HG03354 (cell line): ENCODE results near the gene IFT81.
"Not testable (repeated sequence)": the region's sequence is repeated elsewhere in the genome, so short reads cannot be mapped to it uniquely, and the experiment has no call there.

Experiments
- ATAC-seq: cut with Tn5 transposase; IDR thresholded peaks from one replicate; pipeline ENCODE4 v1.9.1; 2021; ENCODE audit warnings: mild to moderate bottlenecking; ENCODE audit not compliant: unreplicated experiment, poor library complexity, severe bottlenecking

Gene IFT81

GRCh38 chr12:110233212-110233903, 109.2 kb downstream of the IFT81 start:
- ATAC-seq: no peak

GRCh38 chr12:110234331-110234751, 110.2 kb downstream of the IFT81 start:
- no peak for ATAC-seq

- ATAC-seq: no peak
These were observed 110.6 kb downstream of the IFT81 start for GRCh38 chr12:110234755-110235154.

DNA sequence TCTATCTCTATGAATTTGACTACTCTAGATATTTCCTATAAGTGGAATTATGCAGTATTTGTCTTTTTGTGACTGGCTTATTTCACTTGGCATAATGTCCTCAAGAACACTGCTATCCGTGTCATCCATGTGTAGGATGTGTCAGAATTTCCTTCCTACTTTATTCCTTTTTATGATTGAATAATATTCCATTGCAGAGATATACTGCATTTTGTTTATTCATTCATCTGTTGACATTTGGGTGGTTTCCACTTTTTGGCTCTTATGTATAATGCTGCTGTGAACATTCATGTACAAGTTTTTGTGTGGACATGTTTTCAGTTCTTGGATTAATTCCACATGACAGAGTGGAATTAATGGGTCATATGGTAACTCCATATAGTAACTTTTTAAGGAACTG, 111.2 kb downstream of the IFT81 start:
- ATAC-seq: no peak

- no peak for ATAC-seq
These were observed 119.1 kb downstream of the IFT81 start for GRCh38 chr12:110243227-110243626.

DNA sequence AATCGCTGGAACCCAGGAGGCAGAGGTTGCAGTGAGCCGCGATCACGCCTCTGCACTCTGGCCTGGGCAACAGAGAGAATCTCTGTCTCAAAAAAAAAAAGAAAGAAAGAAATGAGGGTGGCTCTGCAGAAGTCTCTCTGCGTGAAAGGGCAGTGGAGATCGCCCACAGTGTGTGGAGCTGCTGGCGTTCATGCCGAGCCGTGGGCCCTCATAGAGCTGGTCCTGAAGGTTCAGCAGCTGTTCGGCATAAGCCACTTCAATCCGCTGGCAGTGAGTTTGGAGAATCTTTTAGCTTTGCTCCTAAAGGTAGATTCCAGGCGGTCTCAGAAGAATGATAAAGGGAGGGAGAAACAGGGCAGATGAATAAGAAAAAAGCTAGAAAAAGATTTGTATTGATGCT, 120.2 kb downstream of the IFT81 start:
- no peak for ATAC-seq

DNA sequence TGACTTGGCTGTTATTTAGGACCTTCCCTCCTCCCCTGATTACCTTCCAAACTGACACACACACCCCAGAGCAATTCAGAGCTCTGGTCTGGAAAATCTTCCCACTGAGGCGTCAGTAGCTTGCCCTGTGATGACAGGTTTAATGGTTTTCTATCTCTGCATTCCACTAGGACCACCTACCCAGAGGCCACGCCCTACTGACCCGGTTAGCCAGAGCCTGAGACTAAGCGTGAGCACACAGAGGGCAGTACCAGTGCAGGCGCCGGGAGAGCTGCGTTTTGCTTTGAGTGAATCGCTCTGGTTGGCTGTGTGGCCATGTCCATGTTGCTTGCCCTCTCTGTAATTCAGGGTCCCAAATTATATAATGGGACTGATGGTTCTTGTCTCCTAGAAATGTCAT, 120.7 kb downstream of the IFT81 start:
- no peak for ATAC-seq

DNA sequence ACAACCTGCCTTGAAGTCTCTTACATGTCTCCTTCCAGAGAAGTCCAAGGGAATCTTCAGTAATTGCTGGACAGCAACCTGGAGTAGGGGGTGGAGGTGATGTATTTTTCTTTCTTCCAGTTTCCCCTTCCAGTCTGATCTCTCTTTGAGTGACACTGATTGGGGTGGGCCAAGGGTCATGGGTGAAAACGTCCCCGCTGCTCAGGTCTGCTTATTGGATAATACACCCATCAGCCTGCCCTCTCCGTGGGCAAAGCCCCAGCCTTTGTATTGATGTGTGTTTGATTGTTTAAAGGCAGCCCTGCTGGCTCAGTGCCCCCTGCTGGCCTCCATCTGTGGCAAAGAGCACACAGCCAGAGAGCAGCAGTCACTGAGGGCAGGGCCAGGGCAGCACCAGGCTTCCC, 121.2 kb downstream of the IFT81 start:
- ATAC-seq: no peak

GRCh38 chr12:110246636-110247339, 122.6 kb downstream of the IFT81 start:
- no peak for ATAC-seq

DNA sequence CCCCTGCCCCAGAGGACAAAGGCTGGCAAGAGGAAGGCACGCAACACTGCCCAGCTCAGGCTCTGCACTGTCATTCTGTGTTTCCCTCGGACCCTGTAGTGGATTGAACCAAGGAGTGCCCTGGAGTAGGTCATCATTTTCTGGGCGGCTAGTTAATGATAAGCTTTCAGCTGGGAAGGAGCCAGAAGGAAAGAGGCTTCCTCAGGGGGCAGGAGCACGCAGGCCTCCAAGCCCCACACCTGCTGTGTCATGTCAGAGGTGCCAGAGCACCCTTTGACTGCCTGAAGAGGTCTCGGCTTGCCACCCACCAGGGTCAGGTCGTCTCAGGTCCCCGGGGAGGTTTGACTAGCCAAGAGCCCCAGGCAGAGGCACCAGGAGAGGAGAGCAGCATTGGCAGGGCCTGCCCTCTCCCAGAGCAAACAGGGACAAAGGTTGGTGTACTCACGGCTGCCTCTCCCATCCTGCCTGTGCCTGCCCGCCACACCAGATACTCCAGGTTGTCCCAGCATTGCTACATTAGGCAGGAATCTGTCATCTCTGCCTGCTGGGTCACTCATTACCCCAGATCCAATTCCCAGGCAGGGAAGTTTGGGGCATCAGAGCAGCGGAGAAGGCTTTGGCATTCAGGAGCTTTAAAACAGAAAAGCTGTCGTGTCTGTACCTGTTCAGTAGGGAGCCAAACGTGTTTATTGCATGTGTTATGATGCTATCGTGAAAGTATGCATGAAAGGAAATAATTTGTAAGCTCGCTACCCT, 123.4 kb downstream of the IFT81 start:
- ATAC-seq: no peak

GRCh38 chr12:110248096-110248447, 123.9 kb downstream of the IFT81 start:
- no peak for ATAC-seq

GRCh38 chr12:110249105-110249504, 124.9 kb downstream of the IFT81 start:
- no peak for ATAC-seq

- ATAC-seq: no peak
These were observed 125.6 kb downstream of the IFT81 start for GRCh38 chr12:110249716-110250225.

- ATAC-seq: no peak
These were observed 127.2 kb downstream of the IFT81 start for GRCh38 chr12:110251381-110251780.

- ATAC-seq: no peak
These were observed 128.6 kb downstream of the IFT81 start for GRCh38 chr12:110252716-110253115.

DNA sequence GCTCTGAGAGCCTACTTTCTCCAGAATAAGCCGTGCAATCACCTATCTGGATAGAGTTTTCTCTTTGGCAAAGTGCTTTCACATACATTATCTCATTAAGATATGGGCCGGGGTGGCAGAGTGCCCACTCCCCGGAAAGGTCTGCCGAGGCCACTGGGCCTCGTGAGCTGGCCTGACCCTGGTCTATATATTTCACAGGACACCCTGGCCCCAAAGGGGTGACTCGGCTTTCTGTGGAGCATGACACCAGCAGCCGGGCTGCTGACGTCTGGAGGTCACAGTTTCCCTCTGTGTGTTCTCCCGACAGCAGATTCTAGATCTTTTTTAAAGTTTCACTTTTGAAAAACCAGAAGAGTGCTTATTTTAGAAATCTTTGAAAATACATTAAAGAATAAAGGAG, 129.0 kb downstream of the IFT81 start:
- no peak for ATAC-seq

DNA sequence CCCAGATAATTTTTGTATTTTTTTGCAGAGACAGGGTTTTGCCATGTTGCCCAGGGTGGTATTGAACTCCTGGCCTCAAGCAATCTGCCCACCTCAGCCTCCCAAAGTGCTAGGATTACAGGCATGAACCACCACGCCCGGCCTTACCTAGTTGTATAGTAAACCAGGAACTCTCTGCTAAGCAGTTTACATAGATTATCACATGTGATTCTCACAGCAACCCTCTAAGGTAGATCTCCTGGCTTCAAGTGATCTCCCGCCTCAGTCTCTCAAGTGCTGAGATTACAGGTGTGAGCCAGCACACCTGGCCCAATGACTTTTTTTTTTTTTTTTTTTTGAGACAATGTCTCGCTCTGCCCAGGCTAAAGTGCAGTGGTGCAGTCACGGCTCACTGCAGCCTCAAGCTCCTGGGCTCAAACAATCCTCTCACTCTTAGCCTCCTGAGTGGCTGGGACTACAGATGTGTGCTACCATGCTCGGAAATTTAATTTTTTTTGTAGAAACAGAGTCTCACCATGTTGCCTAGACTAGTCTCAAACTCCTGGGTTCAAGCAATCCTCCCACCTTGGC, 130.9 kb downstream of the IFT81 start:
- ATAC-seq: no peak

GRCh38 chr12:110255890-110256456, 131.8 kb downstream of the IFT81 start:
- ATAC-seq: not testable (repeated sequence)

DNA sequence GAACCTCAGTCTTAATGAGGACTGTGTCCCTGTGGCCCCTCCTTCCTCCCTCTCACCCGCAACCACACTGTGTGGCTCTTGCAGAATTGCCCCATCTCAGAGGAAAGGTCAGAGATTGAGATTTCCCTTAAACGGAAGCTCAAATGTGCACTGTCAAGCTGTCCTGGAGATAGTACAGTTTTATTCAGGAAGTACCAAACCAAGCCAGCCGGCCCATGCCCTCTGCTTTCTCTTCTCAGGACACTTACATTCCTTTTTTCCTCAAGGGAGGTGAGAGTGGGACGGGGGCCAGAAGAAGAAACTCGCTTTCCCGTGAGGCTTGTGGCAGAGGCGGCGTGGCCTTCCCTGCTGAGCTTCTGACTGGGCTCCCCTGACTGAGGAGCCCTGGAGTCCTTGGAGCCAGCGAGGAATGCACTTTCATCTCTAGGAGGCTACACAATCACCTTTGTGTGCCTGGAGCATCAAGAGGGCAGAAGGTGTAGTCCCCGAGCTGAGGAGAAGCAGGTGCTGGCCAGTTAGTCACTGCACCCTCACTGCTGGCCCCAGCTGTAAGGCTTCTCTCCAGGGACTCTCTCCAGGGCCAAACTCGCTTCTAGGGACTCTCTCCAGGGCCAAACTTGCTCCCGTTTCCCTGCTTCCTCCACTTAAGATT, 132.7 kb downstream of the IFT81 start:
- no peak for ATAC-seq

DNA sequence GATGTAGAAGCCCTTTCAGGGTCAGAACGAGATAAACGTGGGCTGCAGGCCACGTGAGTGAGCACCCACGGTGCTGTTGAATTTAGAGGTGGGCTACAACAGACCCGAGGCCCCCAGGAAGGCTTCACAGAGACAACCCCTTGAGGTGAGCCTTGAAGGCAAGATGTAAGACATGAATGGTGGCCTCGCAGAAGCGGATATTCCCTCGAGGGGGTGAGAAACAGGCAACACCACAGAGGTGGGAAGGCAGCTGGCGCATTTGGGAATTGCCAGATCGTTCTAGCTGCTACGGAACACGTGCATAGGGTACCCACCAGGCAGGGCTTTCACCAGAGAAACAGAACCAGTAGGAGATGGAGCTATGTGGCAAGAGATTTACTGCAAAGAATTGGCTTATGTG, 134.3 kb downstream of the IFT81 start:
- ATAC-seq: no peak
